ENCODE data around the gene FRMPD1. TPM values are rescaled to one million over a fixed set of nuclear protein-coding genes. Genes with fewer than 3 reads are reported as not detected.

FRMPD1 gene
- polyA plus RNA-seq, 1 donor from 2014 or later = 0.35 TPM

- H2AFZ ChIP-seq (ENCODE audit: low read depth, low read length) = no peak overlapping the region
- H3K79me2 ChIP-seq (replicated peaks; ENCODE audit: insufficient read depth, low read length) = no peaks in the 10 kb centered on the region
- no peak for TF ChIP-seq REST (IDR thresholded peaks at IDR 0.05; ENCODE audit: borderline replicate concordance)
- no peak for TF ChIP-seq RAD21 (conservative IDR thresholded peaks at IDR 0.05)
- TF ChIP-seq EZH2 (IDR thresholded peaks at IDR 0.05; ENCODE audit: borderline replicate concordance, insufficient read depth, low read length, poor library complexity, severe bottlenecking) = no peak
- no peak for TF ChIP-seq TAF1 (IDR thresholded peaks at IDR 0.05; ENCODE audit: low read depth)
- no peak for TF ChIP-seq SMC3 (conservative IDR thresholded peaks at IDR 0.05; ENCODE audit: poor library complexity)
- TF ChIP-seq POLR2AphosphoS5 (IDR thresholded peaks at IDR 0.05) = no peak
- TF ChIP-seq CTCF (IDR thresholded peaks at IDR 0.05; ENCODE audit: poor library complexity, severe bottlenecking) = no peak
- TF ChIP-seq MXI1 (conservative IDR thresholded peaks at IDR 0.05; ENCODE audit: poor library complexity, severe bottlenecking) = no peak
- TF ChIP-seq EP300 (conservative IDR thresholded peaks at IDR 0.05; ENCODE audit: poor library complexity, severe bottlenecking) = no peak
- H3K9me3 ChIP-seq (ENCODE audit: low read length) = no peaks in the 10 kb centered on the region
- H3K4me2 ChIP-seq (ENCODE audit: low read length) = no peak overlapping the region
- H3K4me3 ChIP-seq (ENCODE audit: low read length) = no peak overlapping the region
- H3K9me2 ChIP-seq (ENCODE audit: insufficient read depth, low read length) = no peaks in the 10 kb centered on the region
- peaks cover 40% of the 10 kb centered on the region for H3K27me3 ChIP-seq (ENCODE audit: insufficient read depth, low read depth, low read length)
- H3K9ac ChIP-seq (ENCODE audit: low read length) = no peak overlapping the region
- H3K36me3 ChIP-seq (ENCODE audit: insufficient read depth, low read length) = no peaks in the 10 kb centered on the region
- H4K20me1 ChIP-seq (ENCODE audit: insufficient read depth) = no peaks in the 10 kb centered on the region
- no peak overlapping the region for H3K27ac ChIP-seq (ENCODE audit: low read length)
- no peaks in the 10 kb centered on the region for H3F3A ChIP-seq (ENCODE audit: insufficient read depth, low read length, poor library complexity, severe bottlenecking)
Measured at GRCh38 chr9:37653385-37653784, 2.6 kb downstream of the FRMPD1 start.

- Histone ChIP-seq H3K9me2 (ENCODE audit: insufficient read depth, low read length) (no peaks in the 10 kb centered on the region), H3F3A (ENCODE audit: insufficient read depth, low read length, poor library complexity, severe bottlenecking) (no peaks in the 10 kb centered on the region), H3K27me3 (ENCODE audit: insufficient read depth, low read depth, low read length) (peaks cover 17% of the 10 kb centered on the region), H3K27ac (ENCODE audit: low read length) (no peak overlapping the region), H3K4me3 (ENCODE audit: low read length) (no peak overlapping the region), H3K4me2 (ENCODE audit: low read length) (no peak overlapping the region), H3K79me2 (replicated peaks; ENCODE audit: insufficient read depth, low read length) (no peaks in the 10 kb centered on the region), H3K9ac (ENCODE audit: low read length) (no peak overlapping the region), H4K20me1 (ENCODE audit: insufficient read depth) (no peaks in the 10 kb centered on the region), H2AFZ (ENCODE audit: low read depth, low read length) (no peak overlapping the region), H3K9me3 (ENCODE audit: low read length) (no peaks in the 10 kb centered on the region), H3K36me3 (ENCODE audit: insufficient read depth, low read length) (no peaks in the 10 kb centered on the region)
- TF ChIP-seq EZH2 (IDR thresholded peaks at IDR 0.05; ENCODE audit: borderline replicate concordance, insufficient read depth, low read length, poor library complexity, severe bottlenecking) (no peak), EP300 (conservative IDR thresholded peaks at IDR 0.05; ENCODE audit: poor library complexity, severe bottlenecking) (no peak), CTCF (IDR thresholded peaks at IDR 0.05; ENCODE audit: poor library complexity, severe bottlenecking) (no peak), MXI1 (conservative IDR thresholded peaks at IDR 0.05; ENCODE audit: poor library complexity, severe bottlenecking) (no peak), TAF1 (IDR thresholded peaks at IDR 0.05; ENCODE audit: low read depth) (no peak), REST (IDR thresholded peaks at IDR 0.05; ENCODE audit: borderline replicate concordance) (no peak), POLR2AphosphoS5 (IDR thresholded peaks at IDR 0.05) (no peak)
Measured at GRCh38 chr9:37656936-37657335, 6.2 kb downstream of the FRMPD1 start.
